SK-N-SH treated with all-trans-retinoic acid at 6 μM for 48 hours (cell line): ENCODE data around the gene ATP1B4.

Source experiments
- ATAC-seq: fragments of 200-7000 bp; cut with Tn5 transposase; 3 replicates; pipeline ENCODE4 v1.9.1; 2020; ENCODE audit warnings: mild to moderate bottlenecking, moderate library complexity
- ARNTL ChIP-seq: fragments of 450-650 bp; formaldehyde crosslinking; IDR thresholded peaks from 2 replicates; pipeline ENCODE4 v1.5.0; 2020; ENCODE audit warnings: low read depth, mild to moderate bottlenecking, moderate library complexity, borderline replicate concordance
- BACH2 ChIP-seq: fragments of 250-450 bp; sonication (Bioruptor Pico); IDR thresholded peaks from 2 replicates; pipeline ENCODE4 v1.9.0; 2021; ENCODE audit warnings: mild to moderate bottlenecking, borderline replicate concordance
- CSDC2 ChIP-seq: fragments of 250-450 bp; sonication (Bioruptor Pico); IDR thresholded peaks from 2 replicates; pipeline ENCODE4 v1.5.0; 2020; ENCODE audit warnings: mild to moderate bottlenecking, moderate library complexity
- CSRNP3 ChIP-seq: fragments of 250-450 bp; sonication (Bioruptor Pico); IDR thresholded peaks from 2 replicates; pipeline ENCODE4 v1.5.1; 2021; ENCODE audit warnings: mild to moderate bottlenecking, moderate library complexity
- ESRRG ChIP-seq: fragments of 250-450 bp; sonication (Bioruptor Pico); IDR thresholded peaks from 2 replicates; pipeline ENCODE4 v1.6.1; 2021; ENCODE audit warnings: mild to moderate bottlenecking
- GLIS3 ChIP-seq: fragments of 250-450 bp; sonication (Bioruptor Pico); IDR thresholded peaks from 2 replicates; pipeline ENCODE4 v1.5.0; 2020; ENCODE audit warnings: mild to moderate bottlenecking, moderate library complexity
- ISL1 ChIP-seq: fragments of 250-450 bp; sonication (Bioruptor Pico); IDR thresholded peaks from 2 replicates; pipeline ENCODE4 v2.1.2; 2022; ENCODE audit warnings: mild to moderate bottlenecking, moderate library complexity
- OSR1 ChIP-seq: fragments of 250-450 bp; sonication (Bioruptor Pico); IDR thresholded peaks from 2 replicates; pipeline ENCODE4 v1.8.0; 2022; ENCODE audit warnings: moderate library complexity, mild to moderate bottlenecking, inconsistent platforms
- POU6F1 ChIP-seq: fragments of 250-450 bp; sonication (Bioruptor Pico); IDR thresholded peaks from 2 replicates; pipeline ENCODE4 v1.8.0; 2021; ENCODE audit warnings: low read depth, mild to moderate bottlenecking, moderate library complexity, borderline replicate concordance
- PPARA ChIP-seq: fragments of 250-450 bp; sonication (Bioruptor Pico); IDR thresholded peaks from 2 replicates; pipeline ENCODE4 v1.5.0; 2020; ENCODE audit warnings: mild to moderate bottlenecking, borderline replicate concordance
- SNAI2 ChIP-seq: fragments of 250-450 bp; sonication (Bioruptor Pico); IDR thresholded peaks from 2 replicates; pipeline ENCODE4 v1.5.0; 2020; ENCODE audit warnings: mild to moderate bottlenecking, moderate library complexity
- TCF4 ChIP-seq: fragments of 250-450 bp; sonication (Bioruptor Pico); IDR thresholded peaks from 2 replicates; pipeline ENCODE4 v1.8.0; 2021; ENCODE audit warnings: mild to moderate bottlenecking, moderate library complexity, borderline replicate concordance
- TOX ChIP-seq: fragments of 250-450 bp; sonication (Bioruptor Pico); IDR thresholded peaks from 2 replicates; pipeline ENCODE4 v1.8.0; 2021; ENCODE audit warnings: mild to moderate bottlenecking, moderate library complexity, borderline replicate concordance
- ZC3H10 ChIP-seq: fragments of 250-450 bp; sonication (Bioruptor Pico); IDR thresholded peaks from 2 replicates; pipeline ENCODE4 v1.5.1; 2021; ENCODE audit warnings: mild to moderate bottlenecking, moderate library complexity
- ZFP3 ChIP-seq: fragments of 250-450 bp; sonication (Bioruptor Pico); IDR thresholded peaks from 2 replicates; pipeline ENCODE4 v1.5.0; 2020; ENCODE audit warnings: mild to moderate bottlenecking, moderate library complexity
- ZFP30 ChIP-seq: fragments of 450-650 bp; formaldehyde crosslinking; IDR thresholded peaks from 2 replicates; pipeline ENCODE4 v1.5.0; 2022; ENCODE audit warnings: mild to moderate bottlenecking, moderate library complexity
- ZNF565 ChIP-seq: fragments of 450-650 bp; formaldehyde crosslinking; conservative IDR thresholded peaks from 2 replicates; pipeline ENCODE4 v1.5.0; 2020; ENCODE audit warnings: low read depth, mild to moderate bottlenecking, moderate library complexity
- ZNF8 ChIP-seq: fragments of 450-650 bp; formaldehyde crosslinking; IDR thresholded peaks from 2 replicates; pipeline ENCODE4 v1.5.0; 2020; ENCODE audit warnings: mild to moderate bottlenecking, moderate library complexity
- TF ChIP-seq, protein P1 (sequence below): fragments of 250-450 bp; sonication (Bioruptor Pico); IDR thresholded peaks from 2 replicates; pipeline ENCODE4 v1.5.0; 2020; ENCODE audit warnings: mild to moderate bottlenecking, moderate library complexity
- TF ChIP-seq, protein P2 (sequence below): fragments of 250-450 bp; sonication (Bioruptor Pico); IDR thresholded peaks from 2 replicates; pipeline ENCODE4 v1.8.0; 2020; ENCODE audit warnings: mild to moderate bottlenecking, moderate library complexity, borderline replicate concordance
- TF ChIP-seq, protein P3 (sequence below): fragments of 250-450 bp; sonication (Bioruptor Pico); IDR thresholded peaks from 2 replicates; pipeline ENCODE4 v1.5.1; 2020; ENCODE audit warnings: low read depth, mild to moderate bottlenecking, moderate library complexity

ATP1B4 gene

DNA sequence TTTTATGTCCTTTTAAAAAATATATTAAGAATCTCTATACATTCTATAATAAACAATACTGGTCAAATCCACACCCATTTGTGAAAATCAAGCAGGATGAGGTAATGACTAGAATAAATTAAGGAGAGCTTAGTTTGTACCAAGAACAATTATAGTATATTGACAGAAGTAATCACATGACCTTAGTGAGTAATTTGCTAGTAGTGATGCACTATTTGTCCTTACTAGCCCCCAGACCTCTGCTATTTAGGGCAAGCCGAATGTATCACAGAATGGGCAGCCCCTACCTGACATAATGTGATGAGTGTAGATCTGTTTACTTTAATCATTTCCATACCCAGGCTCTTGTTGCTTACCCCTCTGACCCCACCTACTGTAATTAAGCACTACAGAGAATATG lies 15.8 kb downstream of the ATP1B4 start:
- TF ChIP-seq, protein P1, sequence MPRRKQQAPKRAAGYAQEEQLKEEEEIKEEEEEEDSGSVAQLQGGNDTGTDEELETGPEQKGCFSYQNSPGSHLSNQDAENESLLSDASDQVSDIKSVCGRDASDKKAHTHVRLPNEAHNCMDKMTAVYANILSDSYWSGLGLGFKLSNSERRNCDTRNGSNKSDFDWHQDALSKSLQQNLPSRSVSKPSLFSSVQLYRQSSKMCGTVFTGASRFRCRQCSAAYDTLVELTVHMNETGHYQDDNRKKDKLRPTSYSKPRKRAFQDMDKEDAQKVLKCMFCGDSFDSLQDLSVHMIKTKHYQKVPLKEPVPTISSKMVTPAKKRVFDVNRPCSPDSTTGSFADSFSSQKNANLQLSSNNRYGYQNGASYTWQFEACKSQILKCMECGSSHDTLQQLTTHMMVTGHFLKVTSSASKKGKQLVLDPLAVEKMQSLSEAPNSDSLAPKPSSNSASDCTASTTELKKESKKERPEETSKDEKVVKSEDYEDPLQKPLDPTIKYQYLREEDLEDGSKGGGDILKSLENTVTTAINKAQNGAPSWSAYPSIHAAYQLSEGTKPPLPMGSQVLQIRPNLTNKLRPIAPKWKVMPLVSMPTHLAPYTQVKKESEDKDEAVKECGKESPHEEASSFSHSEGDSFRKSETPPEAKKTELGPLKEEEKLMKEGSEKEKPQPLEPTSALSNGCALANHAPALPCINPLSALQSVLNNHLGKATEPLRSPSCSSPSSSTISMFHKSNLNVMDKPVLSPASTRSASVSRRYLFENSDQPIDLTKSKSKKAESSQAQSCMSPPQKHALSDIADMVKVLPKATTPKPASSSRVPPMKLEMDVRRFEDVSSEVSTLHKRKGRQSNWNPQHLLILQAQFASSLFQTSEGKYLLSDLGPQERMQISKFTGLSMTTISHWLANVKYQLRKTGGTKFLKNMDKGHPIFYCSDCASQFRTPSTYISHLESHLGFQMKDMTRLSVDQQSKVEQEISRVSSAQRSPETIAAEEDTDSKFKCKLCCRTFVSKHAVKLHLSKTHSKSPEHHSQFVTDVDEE (CRISPR knock-in tag): no peak
- no peak for TF ChIP-seq CSDC2 (CRISPR knock-in tag)
- no peak for TF ChIP-seq ZFP30 (CRISPR knock-in tag)
- no peak for TF ChIP-seq ESRRG (CRISPR knock-in tag)
- no peak for TF ChIP-seq TOX (CRISPR knock-in tag)
- TF ChIP-seq POU6F1 (CRISPR knock-in tag): no peak
- TF ChIP-seq TCF4 (CRISPR knock-in tag): no peak
- TF ChIP-seq PPARA (CRISPR knock-in tag): no peak
- ATAC-seq: no peak

- no peak for ATAC-seq
- TF ChIP-seq, protein P2, sequence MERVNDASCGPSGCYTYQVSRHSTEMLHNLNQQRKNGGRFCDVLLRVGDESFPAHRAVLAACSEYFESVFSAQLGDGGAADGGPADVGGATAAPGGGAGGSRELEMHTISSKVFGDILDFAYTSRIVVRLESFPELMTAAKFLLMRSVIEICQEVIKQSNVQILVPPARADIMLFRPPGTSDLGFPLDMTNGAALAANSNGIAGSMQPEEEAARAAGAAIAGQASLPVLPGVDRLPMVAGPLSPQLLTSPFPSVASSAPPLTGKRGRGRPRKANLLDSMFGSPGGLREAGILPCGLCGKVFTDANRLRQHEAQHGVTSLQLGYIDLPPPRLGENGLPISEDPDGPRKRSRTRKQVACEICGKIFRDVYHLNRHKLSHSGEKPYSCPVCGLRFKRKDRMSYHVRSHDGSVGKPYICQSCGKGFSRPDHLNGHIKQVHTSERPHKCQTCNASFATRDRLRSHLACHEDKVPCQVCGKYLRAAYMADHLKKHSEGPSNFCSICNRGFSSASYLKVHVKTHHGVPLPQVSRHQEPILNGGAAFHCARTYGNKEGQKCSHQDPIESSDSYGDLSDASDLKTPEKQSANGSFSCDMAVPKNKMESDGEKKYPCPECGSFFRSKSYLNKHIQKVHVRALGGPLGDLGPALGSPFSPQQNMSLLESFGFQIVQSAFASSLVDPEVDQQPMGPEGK: no peak
- no peak for TF ChIP-seq SNAI2
- TF ChIP-seq ISL1 (CRISPR knock-in tag): no peak
- no peak for TF ChIP-seq GLIS3
- no peak for TF ChIP-seq PPARA (CRISPR knock-in tag)
- TF ChIP-seq ARNTL (CRISPR knock-in tag): no peak
- TF ChIP-seq ESRRG (CRISPR knock-in tag): no peak
- TF ChIP-seq TOX (CRISPR knock-in tag): no peak
- TF ChIP-seq, protein P3, sequence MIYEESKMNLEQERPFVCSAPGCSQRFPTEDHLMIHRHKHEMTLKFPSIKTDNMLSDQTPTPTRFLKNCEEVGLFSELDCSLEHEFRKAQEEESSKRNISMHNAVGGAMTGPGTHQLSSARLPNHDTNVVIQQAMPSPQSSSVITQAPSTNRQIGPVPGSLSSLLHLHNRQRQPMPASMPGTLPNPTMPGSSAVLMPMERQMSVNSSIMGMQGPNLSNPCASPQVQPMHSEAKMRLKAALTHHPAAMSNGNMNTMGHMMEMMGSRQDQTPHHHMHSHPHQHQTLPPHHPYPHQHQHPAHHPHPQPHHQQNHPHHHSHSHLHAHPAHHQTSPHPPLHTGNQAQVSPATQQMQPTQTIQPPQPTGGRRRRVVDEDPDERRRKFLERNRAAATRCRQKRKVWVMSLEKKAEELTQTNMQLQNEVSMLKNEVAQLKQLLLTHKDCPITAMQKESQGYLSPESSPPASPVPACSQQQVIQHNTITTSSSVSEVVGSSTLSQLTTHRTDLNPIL: no peak
- TF ChIP-seq BACH2: no peak
- no peak for TF ChIP-seq CSDC2 (CRISPR knock-in tag)
- no peak for TF ChIP-seq CSRNP3
- TF ChIP-seq ZC3H10 (CRISPR knock-in tag): no peak
- no peak for TF ChIP-seq OSR1
- TF ChIP-seq ZNF8: no peak
- TF ChIP-seq ZFP30 (CRISPR knock-in tag): no peak
- TF ChIP-seq POU6F1 (CRISPR knock-in tag): no peak
- no peak for TF ChIP-seq TCF4 (CRISPR knock-in tag)
- no peak for TF ChIP-seq ZNF565 (CRISPR knock-in tag)
- no peak for TF ChIP-seq ZFP3
These were observed 16.7 kb downstream of the ATP1B4 start for GRCh38 chrX:120378570-120378969.
